Activated T-cell treated with anti-CD3 and anti-CD28 coated beads for 24 hours (primary cell): Measurements from ENCODE around the gene UBR1.

Experiments
- DNase-seq: peaks from one replicate; pipeline ENCODE4 v3.0.0-alpha.2; 2020; ENCODE audit warnings: low read depth

The UBR1 gene

GRCh38 chr15:43107751-43108150, 1.9 kb upstream of the UBR1 start:
- DNase-seq, result no peak

DNA sequence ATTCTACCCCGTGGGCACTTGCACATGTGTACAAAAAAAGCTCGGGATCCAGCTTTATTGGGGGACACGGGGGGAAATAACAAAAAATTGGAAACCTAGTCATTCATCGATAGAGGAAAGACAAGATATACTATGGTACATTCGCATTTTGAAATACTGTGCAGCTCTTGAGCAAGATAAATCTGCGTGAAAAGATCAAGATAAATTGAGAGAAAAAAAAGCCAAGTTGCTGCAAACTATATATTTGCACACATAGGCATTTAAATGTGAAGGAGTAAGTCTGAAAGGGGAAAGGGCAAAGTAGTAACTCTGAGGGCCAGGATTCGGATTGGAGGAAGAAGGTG, 620 bp upstream of the UBR1 start:
- no peak for DNase-seq

- no peak for DNase-seq
Measured at GRCh38 chr15:43105077-43105736, 631 bp downstream of the UBR1 start.

DNA sequence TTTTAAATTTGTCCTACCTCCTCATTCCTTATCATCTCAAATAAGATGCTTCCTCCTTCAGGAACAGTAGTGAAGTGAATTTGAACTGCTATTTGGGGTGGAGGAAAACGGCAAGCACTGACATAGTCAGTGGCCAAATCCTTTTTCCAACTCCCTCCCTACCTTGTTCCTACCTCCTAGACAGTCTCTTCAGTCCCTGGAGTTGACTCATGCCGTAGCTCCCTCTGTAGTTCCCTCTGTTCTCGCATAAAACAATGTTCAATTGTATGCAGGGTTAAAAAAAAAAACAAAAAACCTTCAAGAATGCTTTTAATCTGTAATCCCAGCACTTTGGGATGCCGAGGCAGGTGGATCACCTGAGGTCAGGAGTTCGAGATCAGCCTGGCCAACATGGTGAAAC, 1.4 kb downstream of the UBR1 start:
- no peak for DNase-seq

- DNase-seq, result no peak
Measured at GRCh38 chr15:43103907-43104306, 1.9 kb downstream of the UBR1 start.

DNA sequence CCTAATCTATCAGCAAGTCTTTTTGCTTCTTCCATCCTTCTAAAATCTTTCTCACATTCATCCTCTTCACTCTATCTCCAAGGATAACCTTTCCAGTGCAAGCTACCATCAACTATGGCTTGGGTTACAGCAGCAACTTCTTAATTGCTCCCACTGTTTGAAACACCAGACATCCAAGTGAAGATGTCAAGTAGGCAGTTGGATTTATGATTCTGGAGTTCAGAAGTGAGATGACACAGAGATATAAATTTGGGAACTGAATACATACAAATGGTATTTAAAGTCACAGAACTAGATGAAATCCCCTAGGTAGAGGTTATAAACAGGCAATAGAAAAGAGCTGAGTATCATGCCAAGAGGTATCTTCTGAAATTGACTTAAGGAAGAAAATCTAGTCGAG, 3.7 kb downstream of the UBR1 start:
- DNase-seq, result no peak

GRCh38 chr15:43100971-43101370, 4.9 kb downstream of the UBR1 start:
- no peak for DNase-seq

- no peak for DNase-seq
Measured at GRCh38 chr15:43099105-43099845, 6.6 kb downstream of the UBR1 start.

GRCh38 chr15:43096411-43096810, 9.4 kb downstream of the UBR1 start:
- DNase-seq, result no peak

DNA sequence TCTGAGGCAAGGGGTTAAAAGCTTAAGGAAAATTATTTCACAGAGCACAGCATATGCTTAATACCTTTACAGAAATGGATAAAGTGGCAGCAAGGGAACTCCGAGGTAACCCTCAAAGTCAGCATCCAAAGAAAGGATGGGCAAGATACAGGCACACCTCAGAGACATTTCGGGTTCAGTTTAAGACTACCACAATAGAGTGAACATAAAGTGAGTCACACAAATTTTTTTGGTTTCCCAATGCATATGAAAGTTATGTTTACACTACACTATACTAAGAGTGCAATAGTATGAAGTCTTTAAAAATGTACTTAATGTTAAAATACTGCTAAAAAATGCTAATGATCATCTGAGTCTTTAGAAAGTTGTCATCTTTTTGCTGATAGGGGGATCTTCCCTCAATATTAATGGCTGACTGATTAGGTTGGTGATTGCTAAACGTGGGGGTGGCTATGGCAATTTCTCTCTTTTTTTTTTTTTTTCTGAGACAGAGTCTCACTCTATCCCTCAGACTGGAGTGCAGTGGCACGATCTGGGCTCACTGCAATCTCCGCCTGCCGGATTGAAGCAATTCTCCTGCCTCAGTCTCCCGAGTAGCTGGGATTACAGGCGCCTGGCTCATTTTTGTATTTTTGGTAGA, 10.0 kb downstream of the UBR1 start:
- no peak for DNase-seq

GRCh38 chr15:43095243-43095642, 10.6 kb downstream of the UBR1 start:
- no peak for DNase-seq

DNA sequence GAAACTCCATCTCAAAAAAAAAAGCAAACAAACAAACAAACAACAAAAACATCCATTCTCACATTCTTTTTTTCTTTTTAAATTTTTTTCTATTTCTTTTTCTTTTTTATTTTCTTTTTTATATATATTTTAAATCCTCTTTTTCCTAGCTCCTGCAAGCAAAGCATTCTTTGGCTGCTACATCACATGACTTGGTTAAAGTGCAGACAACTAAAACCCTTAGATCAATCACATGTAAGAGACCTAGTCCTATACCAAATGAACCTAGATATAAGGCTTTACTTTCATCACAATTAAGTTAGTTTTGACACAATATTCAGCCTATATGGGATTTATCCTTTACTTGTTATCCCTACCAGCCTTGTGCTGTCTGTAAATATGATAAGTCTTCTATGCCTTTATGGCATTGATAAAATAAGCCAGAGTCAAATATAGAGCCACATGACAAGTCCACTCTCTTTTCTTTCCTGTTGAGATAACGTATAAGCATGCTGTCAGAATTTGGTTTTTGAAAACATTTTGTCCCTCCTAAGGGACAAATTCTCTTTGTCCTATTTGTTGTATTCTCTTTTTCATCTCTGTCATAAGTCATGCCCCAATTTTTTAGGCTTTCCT, 11.3 kb downstream of the UBR1 start:
- DNase-seq, result no peak

GRCh38 chr15:43093026-43093425, 12.8 kb downstream of the UBR1 start:
- no peak for DNase-seq

GRCh38 chr15:43091859-43092258, 14.0 kb downstream of the UBR1 start:
- DNase-seq, result no peak

DNA sequence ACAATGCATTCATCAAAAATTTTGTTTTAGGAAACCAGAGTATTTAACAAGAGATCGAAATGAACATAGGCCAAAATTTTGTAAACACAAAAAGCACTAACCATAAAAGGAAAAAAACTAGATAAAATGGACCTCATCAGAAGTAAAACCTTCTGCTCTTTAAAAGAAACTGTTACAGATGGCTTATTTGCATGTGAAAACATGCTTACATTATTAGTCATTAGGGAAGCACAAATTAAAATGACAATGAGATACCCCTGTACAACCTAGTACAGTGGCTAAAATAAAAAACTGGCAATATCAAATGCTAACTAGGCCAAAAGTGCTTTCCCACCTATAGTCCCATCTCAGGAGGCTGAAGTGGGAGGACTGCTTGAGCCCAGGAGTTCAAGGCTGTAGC, 19.3 kb downstream of the UBR1 start:
- no peak for DNase-seq

GRCh38 chr15:43085921-43086320, 19.9 kb downstream of the UBR1 start:
- no peak for DNase-seq

GRCh38 chr15:43082509-43082908, 23.3 kb downstream of the UBR1 start:
- no peak for DNase-seq

DNA sequence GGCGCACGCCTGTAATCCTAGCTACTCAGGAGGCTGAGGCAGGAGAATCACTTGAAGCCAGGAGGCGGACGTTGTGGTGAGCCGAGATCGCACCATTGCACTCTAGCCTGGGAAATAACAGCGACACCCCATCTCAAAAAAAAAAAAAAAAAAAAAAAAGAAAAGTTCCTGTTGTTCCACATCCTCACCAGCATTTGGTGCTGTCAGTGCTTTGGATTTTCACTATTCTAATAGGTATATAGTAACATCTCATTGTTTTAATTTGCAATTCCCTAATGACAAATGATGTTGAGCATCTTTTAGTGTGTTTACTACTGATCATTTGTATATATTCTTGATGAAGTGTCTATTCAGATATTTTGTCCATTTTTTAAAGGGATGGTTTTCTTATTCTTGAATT, 24.6 kb downstream of the UBR1 start:
- no peak for DNase-seq

- DNase-seq, result no peak
Measured at GRCh38 chr15:43071451-43071850, 34.4 kb downstream of the UBR1 start.

- DNase-seq, result no peak
Measured at GRCh38 chr15:43070893-43071292, 34.9 kb downstream of the UBR1 start.

DNA sequence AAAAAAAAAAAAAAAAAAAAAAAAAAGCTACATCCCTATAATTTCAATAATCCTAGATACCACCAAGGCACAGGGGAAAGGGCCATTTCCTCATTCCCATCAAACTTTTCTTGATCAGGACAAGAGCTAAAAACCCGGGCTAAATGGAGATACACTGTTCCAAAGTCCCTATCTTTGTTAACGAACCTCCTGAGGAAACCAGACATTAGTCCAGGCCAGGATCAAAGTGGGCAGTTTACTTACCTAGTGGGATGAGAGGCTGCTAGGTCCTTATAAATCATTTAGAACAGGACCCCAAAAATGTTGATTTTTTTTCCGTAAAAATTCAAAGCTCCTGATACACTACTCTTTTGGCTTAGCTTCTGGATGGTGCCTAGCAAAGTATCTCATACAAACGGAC, 35.6 kb downstream of the UBR1 start:
- no peak for DNase-seq

DNA sequence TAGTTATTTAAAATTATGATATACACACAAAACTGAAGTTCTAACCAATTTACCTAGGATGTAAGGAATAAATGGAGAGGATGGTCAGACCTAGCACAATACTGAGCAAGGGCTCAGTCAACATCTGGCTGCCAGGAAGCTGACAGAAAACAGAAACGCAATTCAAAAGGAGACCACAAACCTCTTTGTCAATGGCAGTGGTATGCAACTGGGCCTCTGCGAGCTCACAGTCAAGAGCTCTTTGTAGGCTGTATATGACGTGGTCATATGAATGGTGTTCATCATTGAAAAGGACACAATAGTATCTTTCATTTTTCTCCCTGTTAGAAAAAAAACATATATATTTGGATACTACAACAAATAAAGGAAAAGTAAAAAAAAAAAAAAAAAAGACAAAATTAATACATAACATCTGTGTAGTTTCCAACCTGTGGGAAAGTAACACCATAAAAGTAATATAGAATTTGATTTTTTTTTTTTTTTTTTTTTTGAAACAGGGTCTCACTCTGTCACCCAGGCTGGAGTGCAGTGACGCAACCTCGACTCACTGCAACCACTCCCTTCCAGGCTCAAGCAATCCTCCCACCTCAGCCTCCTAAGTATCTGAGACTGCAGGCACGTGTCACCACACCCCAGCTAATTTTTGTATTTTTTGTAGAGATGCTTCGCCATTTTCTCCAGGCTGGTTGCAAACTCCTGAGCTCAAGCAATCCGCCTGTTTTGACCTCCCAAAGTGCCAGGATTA, 37.9 kb downstream of the UBR1 start:
- no peak for DNase-seq
